Suppressor macrophage treated with lipopolysaccharide for 4 hours (primary cell): ENCODE data around the gene DMAC2.
"Not testable (repeated sequence)": the region's sequence is repeated elsewhere in the genome, so short reads cannot be mapped to it uniquely, and the experiment has no call there.

Source experiments
- DNase-seq: peaks from one replicate; pipeline ENCODE4 v3.0.0-alpha.2; 2020

DMAC2 gene

GRCh38 chr19:41439441-41440222 lies at the start of gene DMAC2:
TSS of gene DMAC2 (minus strand) at chr19:41439912. CDS start at chr19:41439899, 13 bp downstream.
- peak; percentile 98 for DNase-seq

DNA sequence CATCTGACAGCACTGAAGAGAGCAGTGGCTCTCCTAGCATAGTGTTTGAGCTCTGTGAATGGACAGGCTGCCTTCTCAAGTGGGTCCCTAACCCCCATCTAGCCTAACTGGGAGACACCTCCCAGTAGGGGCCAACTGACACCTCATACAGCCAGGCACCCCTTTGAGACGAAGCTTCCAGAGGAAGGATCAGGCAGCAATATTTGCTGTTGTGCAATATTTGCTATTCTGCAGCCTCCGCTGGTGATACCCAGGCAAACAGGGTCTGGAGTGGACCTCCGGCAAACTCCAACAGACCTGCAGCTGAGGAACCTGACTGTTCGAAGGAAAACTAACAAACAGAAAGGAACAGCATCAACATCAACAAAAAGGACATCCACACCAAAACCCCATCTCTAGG lies 47.2 kb upstream of the DMAC2 start:
- DNase-seq, result not testable (repeated sequence)

DNA sequence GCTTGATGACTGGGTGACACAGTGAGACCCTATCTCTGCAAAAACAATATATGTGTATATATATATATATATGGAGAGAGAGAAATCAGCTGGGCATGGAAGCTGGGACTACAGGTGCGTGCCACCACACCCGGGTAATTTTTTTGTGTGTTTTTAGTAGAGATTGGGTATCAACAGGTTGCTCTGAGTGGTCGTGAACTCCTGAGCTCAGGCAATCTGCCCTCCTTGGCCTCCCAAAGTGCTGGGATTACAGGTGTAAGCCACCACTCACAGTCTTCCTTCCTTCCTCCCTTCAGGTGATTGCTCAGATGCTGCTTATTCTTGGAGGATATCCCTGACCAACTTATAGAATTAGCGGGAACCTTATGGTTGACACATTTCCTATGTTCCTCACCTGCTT lies 45.1 kb upstream of the DMAC2 start:
- DNase-seq, result no peak

DNA sequence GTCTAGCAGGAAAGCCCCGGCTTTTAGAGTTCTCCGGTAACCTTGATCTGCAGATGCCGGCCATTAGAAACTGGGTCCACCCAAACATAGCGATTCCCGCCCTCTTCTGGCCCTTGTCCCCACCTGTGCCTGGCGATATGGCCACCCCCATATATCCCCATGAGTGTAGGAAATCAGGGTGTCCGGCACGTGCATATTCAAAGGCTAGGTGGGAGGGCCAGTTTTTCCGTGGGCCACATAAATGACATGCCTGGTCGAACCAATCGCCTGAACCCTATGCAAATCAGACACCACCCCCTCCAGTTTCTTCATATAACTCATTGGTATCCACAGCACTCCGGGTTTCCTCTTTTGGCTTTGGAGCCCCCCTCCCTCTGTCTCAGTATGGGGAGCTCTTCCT lies 40.6 kb upstream of the DMAC2 start:
- DNase-seq, result no peak

- no peak for DNase-seq
Measured at GRCh38 chr19:41479757-41480191, 40.1 kb upstream of the DMAC2 start.

DNA sequence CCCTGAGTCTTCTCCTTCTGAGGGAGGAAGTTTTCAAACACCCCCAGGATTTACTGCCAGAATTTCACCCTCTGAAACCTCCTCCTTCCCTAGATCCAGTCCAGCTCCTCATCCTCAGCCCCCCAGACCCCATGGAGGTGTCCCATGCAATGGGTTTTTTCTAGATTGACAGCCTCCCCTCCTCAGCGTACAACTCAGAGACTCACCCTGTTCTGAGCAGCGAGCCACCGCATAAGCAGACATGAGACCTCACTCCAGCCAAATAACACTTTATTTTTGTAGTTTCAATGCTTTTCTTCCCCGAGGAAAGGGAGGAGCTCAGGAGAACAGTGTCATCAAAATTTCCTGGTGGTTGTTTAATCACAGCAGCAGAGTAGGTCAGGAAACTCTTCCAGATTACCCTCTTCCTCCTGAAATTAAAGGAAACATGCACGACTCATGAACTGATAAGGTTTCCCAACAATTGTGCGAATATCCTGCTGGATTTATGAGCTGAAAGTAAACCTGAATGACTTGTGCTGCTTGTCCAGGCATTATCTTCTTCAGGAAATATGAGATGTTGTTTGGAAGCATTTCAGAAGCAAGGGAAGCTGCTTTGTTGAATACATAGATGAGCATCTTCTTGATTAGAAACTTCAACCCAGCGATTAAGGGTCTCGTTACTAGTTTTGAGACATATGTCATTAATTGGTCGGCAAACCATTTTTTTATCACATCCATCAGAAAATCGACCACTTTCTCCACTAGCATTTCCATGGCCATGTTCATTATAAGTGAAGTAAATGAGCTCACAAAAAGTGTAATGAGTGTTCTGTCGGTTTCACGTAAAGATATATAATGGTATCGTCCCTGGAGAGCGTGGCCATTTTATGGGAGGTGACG lies 39.4 kb upstream of the DMAC2 start:
- DNase-seq, result no peak

DNA sequence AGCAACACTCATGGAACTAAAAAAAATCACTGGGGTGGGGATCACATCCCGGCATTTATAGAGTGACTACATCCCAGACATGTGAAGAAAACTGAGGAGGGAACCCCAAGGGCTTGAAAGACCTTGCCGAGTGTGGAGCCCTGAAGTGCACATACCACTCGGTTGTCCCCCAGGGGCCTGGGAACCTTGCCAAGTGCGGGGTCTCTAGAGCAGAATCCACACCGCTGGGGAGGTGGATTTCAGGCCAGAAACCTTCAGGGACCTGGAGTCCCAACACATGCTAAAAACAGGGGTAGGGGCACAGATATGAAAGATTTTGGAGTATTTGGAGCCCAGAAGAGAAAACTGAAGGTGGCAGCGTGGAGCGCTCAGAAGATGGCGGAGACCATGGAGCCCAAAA lies 38.5 kb upstream of the DMAC2 start:
- no peak for DNase-seq

- no peak for DNase-seq
Measured at GRCh38 chr19:41476583-41476982, 36.9 kb upstream of the DMAC2 start.

- peak; percentile 35 for DNase-seq
Measured at GRCh38 chr19:41463257-41464256, 23.8 kb upstream of the DMAC2 start.

DNA sequence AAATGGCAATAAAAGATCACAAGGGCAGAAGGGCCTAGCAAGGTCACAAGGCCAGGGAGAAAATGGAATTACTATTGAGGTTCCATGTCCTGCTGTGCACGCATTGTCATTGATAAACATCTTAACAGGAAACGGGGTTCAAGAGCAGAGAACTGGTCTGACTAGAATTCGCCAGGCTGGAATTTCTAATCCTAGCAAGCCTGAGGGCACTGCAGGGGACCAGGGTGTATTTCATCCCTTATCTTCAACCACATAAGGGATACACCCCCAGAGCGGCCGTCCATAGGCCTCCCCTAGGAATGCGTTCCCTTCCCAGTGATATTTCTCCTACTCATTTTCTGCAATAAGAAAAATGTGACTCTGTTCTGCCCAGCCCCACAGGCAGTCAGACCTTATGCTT lies 22.8 kb upstream of the DMAC2 start:
- DNase-seq, result no peak

DNA sequence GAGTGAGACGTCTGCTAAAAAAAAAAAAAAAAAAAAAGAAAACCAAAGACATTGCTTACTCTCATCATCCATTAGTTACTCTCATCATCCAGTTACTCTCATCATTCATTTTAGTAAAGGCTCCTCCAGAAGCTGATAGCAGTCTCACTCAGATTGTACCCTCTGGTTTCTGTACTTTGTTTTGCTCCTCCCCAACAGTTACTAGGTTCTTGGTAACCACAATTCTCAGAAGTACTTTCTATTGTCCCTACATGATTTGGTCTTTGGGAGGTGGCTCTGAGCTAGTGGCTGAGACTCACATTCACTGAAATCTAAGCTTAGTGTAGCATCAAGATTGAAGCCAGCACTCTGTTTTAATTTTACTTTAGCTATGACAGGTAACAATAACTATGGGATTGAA lies 17.5 kb upstream of the DMAC2 start:
- no peak for DNase-seq

DNA sequence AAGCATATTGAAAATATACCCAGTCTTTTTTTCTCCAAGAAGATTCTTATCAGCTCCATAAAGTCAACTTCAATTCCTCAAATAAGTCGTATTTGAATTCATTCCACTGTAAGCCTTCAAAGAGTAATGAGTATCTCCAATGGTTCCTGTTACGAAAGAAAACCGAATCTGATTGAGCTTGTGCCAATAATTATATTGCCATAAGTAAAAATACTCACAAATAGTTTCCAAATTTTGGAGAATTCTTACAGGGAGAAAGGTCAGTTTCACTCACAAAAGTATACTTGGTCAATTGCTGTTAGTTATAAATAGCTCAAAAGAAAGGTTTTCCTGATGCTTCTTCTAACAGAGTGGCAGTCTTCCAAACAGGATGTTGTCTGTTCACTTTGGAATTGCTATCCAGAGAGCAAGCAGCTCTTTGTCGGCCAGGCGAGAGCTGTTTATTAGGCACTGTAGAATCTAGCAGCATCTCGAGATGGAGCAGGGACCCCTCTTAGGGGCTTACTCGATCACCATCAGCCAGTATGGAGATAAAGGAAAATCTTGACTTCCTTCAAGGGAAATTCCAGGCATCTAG lies 16.7 kb upstream of the DMAC2 start:
- DNase-seq, result no peak

DNA sequence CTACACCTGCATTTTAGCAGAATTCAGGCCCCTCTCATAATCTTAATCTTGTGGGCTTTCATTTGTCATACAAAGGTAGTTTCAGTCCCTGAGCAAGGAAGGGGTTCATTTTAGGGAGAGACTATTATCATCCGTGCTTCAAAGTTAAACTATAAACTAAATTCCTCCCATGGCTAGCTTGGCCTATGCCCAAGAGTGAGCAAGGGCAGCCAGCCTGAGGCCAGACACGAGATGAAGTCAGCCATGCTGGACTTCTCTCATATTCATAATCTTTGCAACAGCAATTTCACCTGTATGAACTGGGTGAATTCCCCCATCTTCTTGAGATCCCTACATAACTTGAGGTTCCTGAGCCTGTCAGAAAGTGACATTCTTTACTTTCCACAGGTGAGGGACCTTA lies 16.2 kb upstream of the DMAC2 start:
- no peak for DNase-seq

GRCh38 chr19:41452584-41453275 lies 13.0 kb upstream of the DMAC2 start:
- DNase-seq, result no peak

DNA sequence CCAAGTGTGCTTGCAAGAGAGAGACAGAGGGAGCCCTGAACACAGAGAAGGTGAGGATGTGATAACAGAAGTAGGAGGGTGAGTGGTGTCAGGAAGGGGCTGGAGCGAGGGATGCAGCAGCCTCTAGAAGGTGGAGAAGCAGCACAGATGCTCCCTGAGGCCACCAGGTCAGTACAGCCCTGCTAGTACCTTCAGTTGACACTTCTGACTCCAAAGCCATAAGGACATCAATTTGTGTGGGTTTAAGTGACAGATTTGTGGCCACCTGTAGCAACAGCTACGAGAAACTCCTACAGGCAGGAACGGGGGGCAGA lies 10.1 kb upstream of the DMAC2 start:
- no peak for DNase-seq

GRCh38 chr19:41449079-41449864 lies 9.6 kb upstream of the DMAC2 start:
- peak; percentile 77 for DNase-seq

GRCh38 chr19:41447732-41448332 lies 8.1 kb upstream of the DMAC2 start:
- no peak for DNase-seq

DNA sequence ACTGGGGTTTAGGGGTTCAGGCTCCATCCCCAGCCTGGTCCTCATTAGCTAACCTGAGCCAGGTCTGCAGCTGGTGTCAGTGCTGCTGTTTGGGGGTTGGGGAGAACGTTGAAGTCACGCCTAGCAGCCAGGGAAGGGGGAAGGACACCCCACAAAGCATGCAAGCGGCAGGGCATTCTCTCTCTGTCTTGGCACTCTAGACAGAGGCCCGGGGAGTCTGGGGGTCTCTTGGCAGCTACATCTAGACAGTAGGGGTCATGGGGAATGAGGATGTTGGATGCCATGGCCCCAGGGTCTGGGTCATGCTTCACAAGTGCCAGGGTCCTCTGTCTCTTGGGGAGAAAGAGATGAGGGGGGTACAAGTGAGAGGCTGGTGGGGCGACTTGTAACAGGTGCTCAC lies 5.9 kb upstream of the DMAC2 start:
- no peak for DNase-seq

DNA sequence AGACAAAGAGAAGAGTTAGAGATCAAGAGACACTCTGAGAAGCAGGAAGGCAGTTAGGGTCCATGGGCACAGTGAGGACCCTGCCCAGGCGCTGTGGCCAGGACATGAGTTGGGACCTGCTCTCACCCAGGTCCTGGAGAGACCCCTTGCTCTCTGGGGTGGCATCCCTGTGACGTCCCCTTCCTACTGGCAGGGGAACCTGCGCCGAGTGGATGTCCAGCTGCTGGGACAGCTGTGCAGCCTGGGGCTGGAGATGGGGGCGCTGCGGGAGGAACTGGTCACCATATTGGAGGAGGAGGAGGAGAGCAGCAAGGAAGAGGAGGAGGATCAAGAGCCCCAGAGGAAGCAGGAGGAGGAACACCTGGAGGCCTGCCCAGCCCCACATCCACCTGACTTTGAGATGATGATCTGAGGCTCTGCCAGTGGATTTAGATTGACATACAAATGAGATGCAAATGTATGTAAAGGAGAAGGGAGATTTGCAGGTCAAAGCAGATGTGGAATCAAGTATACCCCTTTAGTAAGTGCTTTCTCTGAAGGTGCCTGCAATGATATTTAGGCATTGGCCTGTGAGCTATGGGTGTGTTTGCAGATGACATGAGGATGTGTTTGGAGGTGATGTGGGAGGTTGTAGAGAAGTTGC lies 4.2 kb upstream of the DMAC2 start:
- DNase-seq, result no peak
